ENCODE results near the gene MRPL49. TPM values are rescaled to one million over a fixed set of nuclear protein-coding genes. Genes with fewer than 3 reads are reported as not detected.

MRPL49 gene
- total RNA-seq, 1 donor from 2014 or later: 40.8 TPM

DNA sequence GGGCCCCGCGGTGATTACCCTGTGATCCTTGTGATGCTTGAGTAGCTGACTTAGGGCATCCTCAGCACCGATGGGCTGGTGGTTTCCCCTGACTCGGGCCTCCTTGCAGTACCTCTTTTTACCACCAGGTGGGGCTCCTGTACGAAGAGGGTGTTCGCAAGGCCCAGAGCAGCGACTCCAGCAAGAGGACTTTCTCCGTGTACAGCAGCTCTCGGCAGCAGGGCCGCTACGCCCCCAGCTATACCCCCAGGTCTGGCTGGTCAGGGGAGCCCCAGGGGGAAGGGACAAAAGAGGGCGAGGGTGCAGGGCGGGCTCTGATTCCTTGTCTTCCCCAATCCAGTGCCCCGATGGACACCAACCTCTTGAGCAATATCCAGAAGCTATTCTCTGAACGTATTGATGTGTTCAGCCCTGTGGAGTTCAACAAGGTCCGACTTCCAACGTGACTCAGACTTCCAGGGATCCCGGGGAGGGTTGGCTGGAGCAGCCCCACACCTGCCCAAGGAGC is 11.7 kb upstream of the MRPL49 start:
- Histone ChIP-seq H3K27ac (peak overlapping the region; percentile 44), H3K36me3 (peaks cover 36% of the 10 kb centered on the region), H3K9me3 (no peaks in the 10 kb centered on the region), H3K4me1 (peaks cover 34% of the 10 kb centered on the region), H3K27me3 (ENCODE audit: low read depth) (no peaks in the 10 kb centered on the region), H3K4me3 (peak overlapping the region; percentile 14)
- TF ChIP-seq, protein P1, sequence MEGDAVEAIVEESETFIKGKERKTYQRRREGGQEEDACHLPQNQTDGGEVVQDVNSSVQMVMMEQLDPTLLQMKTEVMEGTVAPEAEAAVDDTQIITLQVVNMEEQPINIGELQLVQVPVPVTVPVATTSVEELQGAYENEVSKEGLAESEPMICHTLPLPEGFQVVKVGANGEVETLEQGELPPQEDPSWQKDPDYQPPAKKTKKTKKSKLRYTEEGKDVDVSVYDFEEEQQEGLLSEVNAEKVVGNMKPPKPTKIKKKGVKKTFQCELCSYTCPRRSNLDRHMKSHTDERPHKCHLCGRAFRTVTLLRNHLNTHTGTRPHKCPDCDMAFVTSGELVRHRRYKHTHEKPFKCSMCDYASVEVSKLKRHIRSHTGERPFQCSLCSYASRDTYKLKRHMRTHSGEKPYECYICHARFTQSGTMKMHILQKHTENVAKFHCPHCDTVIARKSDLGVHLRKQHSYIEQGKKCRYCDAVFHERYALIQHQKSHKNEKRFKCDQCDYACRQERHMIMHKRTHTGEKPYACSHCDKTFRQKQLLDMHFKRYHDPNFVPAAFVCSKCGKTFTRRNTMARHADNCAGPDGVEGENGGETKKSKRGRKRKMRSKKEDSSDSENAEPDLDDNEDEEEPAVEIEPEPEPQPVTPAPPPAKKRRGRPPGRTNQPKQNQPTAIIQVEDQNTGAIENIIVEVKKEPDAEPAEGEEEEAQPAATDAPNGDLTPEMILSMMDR (IDR thresholded peaks at IDR 0.05): peak; percentile 99
- DNase-seq (peak; percentile 89), ATAC-seq (peak; percentile 65 to 79)
- intact Hi-C loops (cut with DNase I): no loop called here

DNA sequence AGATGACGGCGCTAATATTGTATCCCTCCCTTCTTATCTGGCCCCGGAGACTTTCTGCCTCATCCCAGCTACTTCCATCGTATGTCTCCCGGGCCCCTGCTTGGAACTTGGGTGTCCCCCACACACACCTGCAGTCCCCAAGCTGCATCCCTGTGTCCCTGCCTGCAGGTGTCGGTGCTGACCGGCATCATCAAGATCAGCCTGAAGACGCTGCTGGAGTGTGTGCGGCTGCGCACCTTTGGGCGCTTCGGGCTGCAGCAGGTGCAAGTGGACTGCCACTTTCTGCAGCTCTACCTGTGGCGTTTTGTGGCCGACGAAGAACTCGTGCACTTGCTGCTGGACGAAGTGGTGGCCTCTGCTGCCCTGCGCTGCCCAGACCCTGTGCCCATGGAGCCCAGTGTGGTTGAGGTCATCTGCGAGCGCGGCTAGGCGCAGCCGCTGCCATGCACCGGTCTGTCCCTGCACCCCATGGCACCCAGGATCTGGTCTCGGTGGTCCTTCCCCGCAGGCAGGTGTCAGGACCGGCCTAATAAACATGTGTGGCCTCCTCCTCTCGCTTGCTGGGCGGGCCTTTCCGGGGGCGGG is 10.9 kb upstream of the MRPL49 start:
- intact Hi-C loops (cut with DNase I): no loop called here
- peak overlapping the region; percentile 60 for H3K4me3 ChIP-seq
- H3K27ac ChIP-seq: no peak overlapping the region
- no peak for ATAC-seq
- peaks cover 41% of the 10 kb centered on the region for H3K4me1 ChIP-seq
- DNase-seq: no peak
- TF ChIP-seq, protein P1 (IDR thresholded peaks at IDR 0.05): no peak
- H3K27me3 ChIP-seq (ENCODE audit: low read depth): no peaks in the 10 kb centered on the region
- H3K36me3 ChIP-seq: peaks cover 41% of the 10 kb centered on the region
- H3K9me3 ChIP-seq: no peaks in the 10 kb centered on the region

DNA sequence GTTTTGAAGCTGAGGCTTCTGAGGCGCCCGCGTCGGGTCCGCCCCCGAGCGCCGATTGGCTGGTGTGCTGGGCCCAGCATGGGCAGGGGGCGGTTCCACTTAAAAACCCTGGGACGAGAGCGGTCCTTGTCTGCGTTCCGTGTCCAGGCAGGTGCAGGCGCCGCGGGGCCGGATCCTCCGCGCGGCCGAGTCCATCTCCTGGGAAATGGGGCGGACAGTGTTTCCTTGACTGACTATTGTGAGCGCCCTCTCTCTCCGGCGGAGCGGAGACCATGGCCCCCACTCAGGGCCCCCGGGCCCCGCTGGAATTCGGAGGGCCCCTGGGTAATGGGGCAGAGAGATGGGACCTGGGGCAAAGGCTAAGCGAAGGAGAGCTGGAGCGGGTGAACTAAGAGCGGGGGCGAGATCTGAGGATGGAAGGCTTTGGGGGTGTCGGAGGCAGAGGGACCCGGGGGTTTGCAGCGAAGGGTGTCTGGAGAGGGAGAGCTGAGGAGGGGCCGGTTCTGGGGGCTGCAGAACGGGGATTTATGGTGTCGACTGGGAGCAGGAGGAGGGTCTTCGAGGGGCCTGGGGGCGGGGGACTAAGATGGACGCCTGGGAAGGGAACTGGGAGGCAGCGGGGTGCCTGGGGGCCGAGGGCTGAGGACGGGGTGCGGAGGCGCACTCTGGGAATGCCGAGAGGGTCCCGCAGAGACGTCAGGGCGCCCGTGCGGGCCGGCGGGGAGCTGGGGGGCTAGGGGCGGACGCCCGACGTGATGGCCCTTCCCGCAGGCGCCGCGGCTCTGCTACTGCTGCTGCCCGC is 10.2 kb upstream of the MRPL49 start, which contains the start of gene TM7SF2:
Gene TM7SF2 (plus strand): TSS at position 129 of the 802 bp plus-strand sequence. CDS start 144 bp downstream, at position 273.
- Histone ChIP-seq H3K27me3 (ENCODE audit: low read depth) (no peaks in the 10 kb centered on the region), H3K4me1 (peaks cover 48% of the 10 kb centered on the region), H3K9me3 (no peaks in the 10 kb centered on the region), H3K4me3 (peak within 1 kb of the TSS; percentile 60), H3K27ac (peak within 1 kb of the TSS; percentile 74), H3K36me3 (peaks cover 45% of the 10 kb centered on the region)
- TF ChIP-seq, protein P1 (IDR thresholded peaks at IDR 0.05): no peak
- peak; percentile 92 to 94 for ATAC-seq
- DNase-seq: peak; percentile 99
- intact Hi-C loops (cut with DNase I): no loop called here

DNA sequence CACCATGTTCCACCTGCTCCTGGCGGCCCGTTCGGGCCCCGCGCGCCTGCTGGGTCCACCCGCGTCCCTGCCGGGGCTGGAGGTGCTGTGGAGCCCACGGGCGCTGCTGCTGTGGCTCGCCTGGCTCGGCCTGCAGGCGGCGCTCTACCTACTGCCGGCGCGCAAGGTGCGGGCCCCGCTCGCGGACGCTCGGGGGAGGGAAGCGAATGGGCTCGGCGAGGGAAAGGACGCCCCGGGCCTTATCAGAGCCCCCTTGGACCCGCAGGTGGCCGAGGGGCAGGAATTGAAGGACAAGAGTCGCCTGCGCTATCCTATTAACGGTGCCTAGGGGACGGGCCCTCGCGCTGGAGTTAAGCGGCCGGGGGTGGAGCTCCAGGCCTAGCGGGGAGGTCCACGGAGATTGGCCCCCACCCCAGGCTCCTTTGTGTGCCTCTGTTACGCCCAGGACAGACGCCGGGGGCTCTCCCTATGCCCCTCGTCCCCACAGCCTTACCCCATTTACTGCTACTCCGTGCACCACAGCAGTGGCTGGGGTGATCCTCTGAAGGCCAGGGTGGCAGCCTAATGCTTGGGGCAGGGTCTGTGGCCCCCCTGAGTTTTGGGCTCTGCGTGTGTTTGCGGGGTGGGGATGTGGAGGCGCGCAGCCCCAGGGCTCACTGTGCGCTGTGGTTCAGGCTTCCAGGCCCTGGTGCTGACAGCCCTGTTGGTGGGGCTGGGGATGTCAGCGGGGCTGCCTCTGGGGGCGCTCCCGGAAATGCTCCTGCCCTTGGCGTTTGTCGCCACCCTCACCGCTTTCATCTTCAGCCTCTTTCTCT is 9.4 kb upstream of the MRPL49 start:
- H3K27me3 ChIP-seq (ENCODE audit: low read depth): no peaks in the 10 kb centered on the region
- intact Hi-C loops (cut with DNase I): no loop called here
- H3K4me3 ChIP-seq: peak overlapping the region; percentile 60
- H3K9me3 ChIP-seq: no peaks in the 10 kb centered on the region
- DNase-seq: peak; percentile 83
- H3K27ac ChIP-seq: peak overlapping the region; percentile 74
- H3K36me3 ChIP-seq: peaks cover 39% of the 10 kb centered on the region
- H3K4me1 ChIP-seq: peaks cover 50% of the 10 kb centered on the region
- peak; percentile 77 to 80 for ATAC-seq
- TF ChIP-seq, protein P1 (IDR thresholded peaks at IDR 0.05): peak; percentile 92

DNA sequence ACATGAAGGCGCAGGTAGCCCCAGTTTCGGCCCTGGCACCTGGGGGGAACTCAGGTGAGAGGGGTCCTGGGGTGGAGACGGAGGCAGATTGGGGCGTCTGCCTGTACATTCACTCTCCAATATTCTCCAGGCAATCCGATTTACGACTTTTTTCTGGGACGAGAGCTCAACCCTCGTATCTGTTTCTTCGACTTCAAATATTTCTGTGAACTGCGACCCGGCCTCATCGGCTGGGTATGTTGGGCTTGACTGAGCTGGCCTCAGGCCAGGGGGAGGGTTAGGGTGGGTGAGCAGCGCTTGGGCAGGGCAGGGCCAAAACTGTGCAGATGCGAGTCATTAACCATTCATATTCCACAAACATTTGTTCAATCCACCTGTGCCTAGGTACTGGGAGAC is 8.8 kb upstream of the MRPL49 start:
- no peak for ATAC-seq
- Histone ChIP-seq H3K4me3 (peak overlapping the region; percentile 60), H3K4me1 (peaks cover 50% of the 10 kb centered on the region), H3K27ac (peak overlapping the region; percentile 74), H3K9me3 (no peaks in the 10 kb centered on the region), H3K27me3 (ENCODE audit: low read depth) (no peaks in the 10 kb centered on the region), H3K36me3 (peaks cover 39% of the 10 kb centered on the region)
- intact Hi-C loops (cut with DNase I): no loop called here
- DNase-seq: no peak
- TF ChIP-seq, protein P1 (IDR thresholded peaks at IDR 0.05): no peak
